Stimulated activated CD8-positive, alpha-beta memory T cell treated with anti-CD3 and anti-CD28 coated beads, Interleukin-7, amount 100 ng/mL, for 24 hours (primary cell): ENCODE data around the gene KIF12.
"Not testable (repeated sequence)": the region's sequence is repeated elsewhere in the genome, so short reads cannot be mapped to it uniquely, and the experiment has no call there.

ENCODE experiments used
- DNase-seq: peaks from one replicate; pipeline ENCODE4 v3.0.0-alpha.2; 2020; ENCODE audit warnings: low read depth

The KIF12 gene

DNA sequence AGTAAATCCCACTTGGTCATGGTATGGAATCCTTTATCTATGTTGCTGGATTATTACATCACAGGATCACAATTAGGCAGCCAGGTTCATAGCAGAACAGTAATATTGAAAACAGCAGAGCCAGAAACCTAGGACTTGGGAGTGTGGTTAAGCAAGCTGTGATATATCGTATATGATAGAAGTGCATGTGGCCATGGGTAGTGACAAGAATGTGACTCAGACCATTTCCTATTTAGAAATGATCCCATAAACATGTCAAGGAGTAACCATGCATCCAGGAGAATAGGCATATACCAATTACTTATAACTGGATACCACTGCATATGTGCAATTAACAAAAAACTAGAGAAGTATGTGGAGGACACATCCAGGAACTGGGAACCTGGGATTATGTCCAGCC lies 52.2 kb downstream of the KIF12 start:
- no peak for DNase-seq

DNA sequence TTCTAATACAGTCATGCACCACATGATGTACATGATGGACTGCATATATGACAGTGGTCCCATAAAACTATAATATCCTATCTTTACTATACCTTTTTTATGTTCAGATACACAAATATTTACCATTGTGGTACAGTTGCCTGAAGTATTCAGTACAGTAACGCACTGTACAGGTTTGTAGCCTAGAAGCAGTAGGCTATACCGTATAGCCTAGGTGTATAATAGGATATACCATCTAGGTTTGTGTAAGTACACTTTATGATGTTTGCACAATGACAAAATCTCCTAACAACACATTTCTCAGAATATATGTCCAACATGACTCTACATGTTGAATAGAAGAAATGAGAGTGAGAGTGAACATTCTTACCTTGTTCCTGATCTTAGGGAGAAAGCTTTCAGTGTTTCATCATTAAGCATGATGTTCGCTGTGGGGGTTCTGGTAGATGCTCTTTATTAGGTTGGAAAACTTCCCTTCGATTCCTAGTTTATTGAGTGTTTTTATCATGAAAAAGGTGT lies 52.8 kb downstream of the KIF12 start:
- no peak for DNase-seq

DNA sequence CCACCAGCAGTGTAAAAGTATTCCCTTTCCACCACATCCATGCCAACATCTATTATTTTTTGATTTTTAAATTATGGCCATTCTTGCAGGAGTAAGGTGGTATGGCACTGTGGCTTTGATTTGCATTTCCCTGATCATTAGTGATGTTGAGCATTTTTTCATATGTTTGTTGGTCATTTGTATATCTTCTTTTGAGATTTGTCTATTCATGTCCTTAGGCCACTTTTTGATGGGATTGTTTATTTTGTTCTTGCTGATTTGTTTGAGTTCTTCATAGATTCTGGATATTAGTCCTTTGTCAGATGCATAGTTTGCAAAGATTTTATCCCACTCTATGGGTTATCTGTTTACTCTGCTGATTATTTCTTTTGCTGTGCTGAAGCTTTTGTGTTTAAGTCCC lies 55.4 kb downstream of the KIF12 start:
- not testable (repeated sequence) for DNase-seq
